GM12878 (cell line): ENCODE measurements around the gene ITPR2. TPM values are rescaled to one million over a fixed set of nuclear protein-coding genes. Genes with fewer than 3 reads are reported as not detected.

Experiments
- ATAC-seq: fragments of 200-7000 bp; cut with Tn5 transposase; 3 replicates; pipeline ENCODE4 v1.9.1; 2020; ENCODE audit warnings: mild to moderate bottlenecking, moderate library complexity
- BruUV-seq: library from RNA; stranded (reverse); fragments of 400-500 nt; replicated peaks from 2 replicates; lab custom pipeline; 2021; lab: Mats Ljungman, UMichigan
- CTCF ChIA-PET: fragments of 300-600 bp; sonication (Branson Sonifier 250); formaldehyde crosslinking; extraction: SDS; loops from one replicate; lab custom pipeline; 2021; ENCODE audit warnings: inconsistent platforms; lab: Yijun Ruan, JAX
- POLR2A ChIA-PET: fragments of 350-600 bp; formaldehyde crosslinking; extraction: SDS; loops from one replicate; lab custom pipeline; 2021; ENCODE audit warnings: inconsistent platforms; lab: Charles Lee
- RAD21 ChIA-PET: fragments of 300-600 bp; sonication (Branson Sonifier 250); formaldehyde crosslinking; loops from one replicate; lab custom pipeline; 2023; ENCODE audit warnings: antibody characterized with exemption; ENCODE audit not compliant: unreplicated experiment; lab: Charles Lee
- SMC1A ChIA-PET: fragments of 300-600 bp; sonication (Branson Sonifier 250); formaldehyde crosslinking; loops from one replicate; lab custom pipeline; 2023; ENCODE audit not compliant: unreplicated experiment, uncharacterized antibody; lab: Charles Lee
- DNase-seq: peaks from one replicate; pipeline ENCODE4 v3.0.0-alpha.2; 2011; ENCODE audit warnings: low read depth, low spot score
- FAIRE-seq: peaks from 3 replicates; lab custom pipeline; 2011; peaks lifted over from hg19 to GRCh38; lab: Jason Lieb, UNC
- H2AFZ ChIP-seq: 2 replicates; pipeline ENCODE4 v1.6.0; 2011; ENCODE audit warnings: low read depth, low read length, control low read depth; ENCODE audit not compliant: control insufficient read depth
- H3K27ac ChIP-seq: 2 replicates; pipeline ENCODE4 v1.5.1; 2011; ENCODE audit warnings: control low read depth; ENCODE audit not compliant: control insufficient read depth, insufficient read depth
- H3K27me3 ChIP-seq, 2 experiments: replicated peaks in 1 of 2; 2 replicates each; pipeline versions ENCODE4 v1.6.0 to v1.6.1; 2011; ENCODE audit warnings: low read length in 1 of 2; ENCODE audit not compliant: control insufficient read depth in 2 of 2, insufficient read depth in 2 of 2
- H3K36me3 ChIP-seq, 2 experiments: 2 replicates each; pipeline ENCODE4 v1.5.1; 2011; ENCODE audit warnings: low read length in 1 of 2; ENCODE audit not compliant: control insufficient read depth in 2 of 2, insufficient read depth in 2 of 2
- H3K4me1 ChIP-seq: 2 replicates; pipeline ENCODE4 v1.6.1; 2011; ENCODE audit warnings: mild to moderate bottlenecking, low read length, moderate library complexity, mixed read lengths; ENCODE audit not compliant: control insufficient read depth, insufficient read depth
- H3K4me2 ChIP-seq: 2 replicates; pipeline ENCODE4 v1.6.0; 2011; ENCODE audit warnings: control low read depth; ENCODE audit not compliant: control insufficient read depth, insufficient read depth
- H3K4me3 ChIP-seq: fragments of 200-600 bp; sonication (generic); 2 replicates; pipeline ENCODE4 v1.5.1; 2016
- H3K79me2 ChIP-seq: 2 replicates; pipeline ENCODE4 v1.6.0; 2011; ENCODE audit warnings: low read length; ENCODE audit not compliant: control insufficient read depth, insufficient read depth
- H3K9ac ChIP-seq: 2 replicates; pipeline ENCODE4 v1.8.0; 2011; ENCODE audit warnings: low read length, control low read depth, mixed read lengths; ENCODE audit not compliant: control insufficient read depth, insufficient read depth
- H3K9me3 ChIP-seq: replicated peaks from 3 replicates; pipeline ENCODE4 v1.5.1; 2011; ENCODE audit warnings: mild to moderate bottlenecking, low read length; ENCODE audit not compliant: control insufficient read depth, insufficient read depth
- H4K20me1 ChIP-seq: 2 replicates; pipeline ENCODE4 v1.6.0; 2011; ENCODE audit not compliant: control insufficient read depth, insufficient read depth
- MEF2A ChIP-seq: IDR thresholded peaks from 2 replicates; pipeline ENCODE4 v1.6.1; 2011; ENCODE audit warnings: low read depth, mild to moderate bottlenecking, low read length, moderate library complexity; ENCODE audit not compliant: insufficient read depth
- POLR2AphosphoS5 ChIP-seq: IDR thresholded peaks from 2 replicates; pipeline ENCODE4 v1.6.1; 2011; ENCODE audit warnings: mild to moderate bottlenecking, low read length, inconsistent platforms
- RELA ChIP-seq: fragments of 450-650 bp; IDR thresholded peaks from 2 replicates; pipeline ENCODE4 v1.8.0; 2014; ENCODE audit warnings: borderline replicate concordance; ENCODE audit not compliant: partially characterized antibody
- ZNF687 ChIP-seq: fragments of 450-650 bp; IDR thresholded peaks from 2 replicates; pipeline ENCODE4 v1.6.1; 2017; ENCODE audit warnings: mild to moderate bottlenecking, moderate library complexity
- WGBS: methylation state at CpG from one replicate; pipeline ENCODE4 v1.1.6; 2016; ENCODE audit warnings: low lambda C conversion rate; ENCODE audit not compliant: insufficient replicate concordance, insufficient coverage; ENCODE audit errors: missing lambda C conversion rate; 5-methylcytosine and 5-hydroxymethylcytosine counted together
- in situ Hi-C: fragments of 300-500 bp; cut with MboI; formaldehyde crosslinking; loops from 9 replicates; pipeline ENCODE4 v1.14.3; 2018; ENCODE audit warnings: mixed read lengths
- intact Hi-C: fragments of 100-400 bp; cut with micrococcal nuclease; formaldehyde crosslinking; loops from one replicate; pipeline ENCODE4 v1.14.2; 2022; ENCODE audit not compliant: unreplicated experiment
- polyA plus RNA-seq, 11 experiments: library from polyadenylated mRNA; depleted of rRNA in 4 of 11; unstranded in 6 of 11; stranded (reverse) in 5 of 11; fragments of >200 nt; fragmentation: Nextera tagmentation in 4 of 11; fragmentation: Illumina TruSeq in 1 of 11; extraction: Ambion mirVana in 4 of 11; extraction: Trizol in 1 of 11; gene quantifications; 1 replicate in 1 of 11; 2 replicates in 10 of 11; pipeline versions ENCODE4 v1.2.1 to v1.2.3, GENCODE V29; 2011 to 2016; ENCODE audit warnings: inconsistent platforms in 2 of 11, missing spikeins in 2 of 11, low read depth in 1 of 11
- total RNA-seq, 4 experiments: library from RNA; depleted of rRNA in 3 of 4; stranded (reverse); fragments of >200 nt in 3 of 4; fragmentation: Illumina TruSeq in 1 of 4; extraction: Trizol in 1 of 4; gene quantifications; 2 replicates each; pipeline versions ENCODE4 v1.2.1 to v1.2.3, GENCODE V29; 2013 to 2021

ITPR2 gene
- total and polyA plus RNA-seq, 10 of the 15 experiments (the other 5 are each of a cell fraction or from before 2014, with no cell fraction given) = 7.5 to 76.2 (median 47.1) TPM

- ATAC-seq = no peak
- H4K20me1 ChIP-seq = no peaks in the 10 kb centered on the region
- no peak overlapping the region for H3K4me2 ChIP-seq
- no peak for DNase-seq
- H2AFZ ChIP-seq = no peak overlapping the region
- WGBS = 87% methylated on average over 15 of the region's 15 CpGs
- SMC1A ChIA-PET = interaction anchor here (1.1 to 2.1 kb wide), 4 partner anchors 10 to 22 kb away, joined by 3 to 6 read pairs (median 4); no protein-coding TSS in a partner anchor
- in situ Hi-C loops = no loop called here
- no peak overlapping the region for H3K27ac ChIP-seq
- RAD21 ChIA-PET = no interaction called here
- no peaks in the 10 kb centered on the region for H3K4me1 ChIP-seq
- no peak for TF ChIP-seq ZNF687
- TF ChIP-seq MEF2A = no peak
- TF ChIP-seq POLR2AphosphoS5 = no peak
- TF ChIP-seq RELA = no peak
- POLR2A ChIA-PET = no interaction called here
- H3K4me3 ChIP-seq = no peak overlapping the region
- H3K9me3 ChIP-seq = no peaks in the 10 kb centered on the region
- no TSS peak for BruUV-seq
- no peak for FAIRE-seq
- H3K27me3 ChIP-seq = no peaks in the 10 kb centered on the region
- peaks cover 3 to 12% of the 10 kb centered on the region in 2 experiments for H3K36me3 ChIP-seq
- H3K9ac ChIP-seq = no peak overlapping the region
- intact Hi-C loops = no loop called here
- CTCF ChIA-PET = interaction anchor here (1.0 to 1.6 kb wide), 3 partner anchors 9 to 77 kb away, joined by 3 to 9 read pairs (median 3); no protein-coding TSS in a partner anchor
- H3K79me2 ChIP-seq = no peaks in the 10 kb centered on the region
Observed at GRCh38 chr12:26691234-26691970, 141.6 kb downstream of the ITPR2 start.
